ENCODE measurements around the gene ZNF768.
"Not testable (repeated sequence)": the region's sequence is repeated elsewhere in the genome, so short reads cannot be mapped to it uniquely, and the experiment has no call there.

ZNF768 gene

DNA sequence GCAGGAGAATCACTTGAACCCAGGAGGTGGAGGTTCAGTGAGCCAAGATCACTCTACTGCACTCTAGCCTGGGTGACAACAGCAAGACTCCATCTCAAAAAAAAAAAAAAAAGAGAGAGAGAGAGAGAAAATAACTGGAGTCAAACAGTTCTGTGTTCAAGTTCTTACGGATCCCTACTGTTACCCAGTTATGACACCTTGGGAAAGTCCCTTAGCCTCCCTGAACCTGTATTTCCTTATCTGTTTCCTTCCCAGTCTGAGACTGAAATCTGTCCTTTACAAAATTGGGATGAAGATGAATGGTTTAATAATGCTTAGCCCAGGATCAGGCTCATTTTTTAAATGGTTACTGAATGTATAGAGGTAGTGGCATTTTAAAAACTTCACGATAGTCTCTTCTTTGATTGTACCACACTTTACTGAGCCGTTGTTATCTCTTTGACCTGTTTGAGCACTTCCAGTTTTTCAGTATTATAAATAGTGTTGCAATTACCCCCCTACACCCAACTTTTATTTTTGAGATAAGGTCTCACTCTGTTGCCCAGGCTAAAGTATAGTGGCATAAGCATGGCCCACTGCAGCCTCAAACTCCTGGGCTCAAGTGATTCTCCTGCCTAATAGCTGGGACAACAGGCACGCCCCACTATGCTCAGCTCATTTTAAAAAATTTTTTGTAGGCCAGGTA, 17.1 kb downstream of the ZNF768 start:
- no peak for DNase-seq

DNA sequence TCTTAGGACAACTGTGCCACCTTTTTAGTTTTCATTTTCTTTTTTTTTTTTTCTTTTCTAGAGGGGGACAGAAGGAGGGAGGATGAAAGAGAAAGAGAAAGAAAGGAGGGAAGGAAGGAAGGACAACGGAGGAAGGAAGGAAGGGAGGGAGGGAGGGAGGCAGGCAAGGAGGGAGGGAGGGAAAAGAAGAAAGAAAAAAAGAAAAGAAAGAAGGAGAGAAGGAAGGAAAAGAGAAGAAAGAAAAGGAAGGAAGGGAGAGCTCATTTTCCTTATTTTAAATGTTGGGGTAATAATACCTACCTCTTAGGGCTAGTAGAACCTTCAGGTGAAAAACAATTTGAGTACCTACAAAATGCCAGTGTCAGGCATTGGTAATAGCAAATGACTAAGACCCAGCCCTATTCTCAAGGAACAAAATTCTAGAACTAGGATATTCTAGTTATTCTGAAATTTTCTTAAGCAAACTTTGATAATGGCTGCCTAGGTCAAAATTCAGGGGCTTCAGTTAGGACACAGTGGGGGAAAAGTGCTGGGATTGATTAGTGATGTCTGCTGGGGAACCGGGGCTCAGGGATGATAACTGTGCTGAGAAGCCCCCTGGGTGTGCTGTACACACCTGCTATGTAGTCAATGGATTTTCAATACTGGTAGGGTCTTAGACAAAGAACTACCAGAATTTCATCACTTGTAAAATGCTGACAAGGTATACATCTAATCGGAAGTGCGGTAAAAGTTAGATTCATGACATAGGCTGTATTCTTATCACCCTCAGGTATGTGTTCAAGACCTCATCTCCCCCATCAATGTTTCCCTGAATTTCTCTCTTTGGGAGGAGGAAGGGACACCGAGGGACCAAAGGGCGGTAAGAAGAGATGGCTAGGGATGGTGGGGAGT, 22.7 kb downstream of the ZNF768 start:
- DNase-seq: no peak

DNA sequence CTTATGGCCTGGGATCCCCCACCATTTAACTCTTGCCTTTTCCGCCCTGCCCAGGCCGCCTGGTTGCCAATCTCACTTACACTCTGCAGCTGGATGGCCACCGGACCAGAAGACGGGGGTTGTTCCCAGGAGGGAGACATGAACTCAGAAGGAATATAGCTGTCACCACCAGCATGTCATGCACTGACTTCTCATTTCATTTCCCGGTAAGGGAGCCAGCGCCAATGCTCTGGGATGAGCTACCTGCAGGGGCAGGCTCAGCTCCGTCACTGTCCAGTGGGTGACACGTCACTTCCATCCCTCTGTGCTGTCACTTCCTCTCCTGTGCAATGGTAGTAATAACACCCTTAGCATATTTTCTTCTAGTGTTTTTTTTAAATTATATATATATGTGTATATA, 27.1 kb downstream of the ZNF768 start:
- no peak for DNase-seq

DNA sequence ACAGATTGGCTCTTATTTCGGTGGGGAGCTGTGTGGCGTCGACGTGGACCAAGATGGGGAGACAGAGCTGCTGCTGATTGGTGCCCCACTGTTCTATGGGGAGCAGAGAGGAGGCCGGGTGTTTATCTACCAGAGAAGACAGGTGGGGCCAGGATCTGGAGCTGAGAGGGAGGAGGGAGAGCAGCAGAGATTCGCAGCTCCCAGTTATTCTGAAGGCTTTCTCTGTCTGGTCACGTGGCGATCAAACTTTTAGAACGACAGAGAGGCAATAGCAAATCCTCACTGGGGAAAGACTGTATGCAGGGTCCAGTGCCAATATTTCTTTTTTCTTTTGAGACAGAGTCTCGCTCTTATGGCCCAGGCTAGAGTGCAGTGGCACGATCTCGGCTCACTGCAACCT, 31.7 kb downstream of the ZNF768 start:
- no peak for DNase-seq

DNA sequence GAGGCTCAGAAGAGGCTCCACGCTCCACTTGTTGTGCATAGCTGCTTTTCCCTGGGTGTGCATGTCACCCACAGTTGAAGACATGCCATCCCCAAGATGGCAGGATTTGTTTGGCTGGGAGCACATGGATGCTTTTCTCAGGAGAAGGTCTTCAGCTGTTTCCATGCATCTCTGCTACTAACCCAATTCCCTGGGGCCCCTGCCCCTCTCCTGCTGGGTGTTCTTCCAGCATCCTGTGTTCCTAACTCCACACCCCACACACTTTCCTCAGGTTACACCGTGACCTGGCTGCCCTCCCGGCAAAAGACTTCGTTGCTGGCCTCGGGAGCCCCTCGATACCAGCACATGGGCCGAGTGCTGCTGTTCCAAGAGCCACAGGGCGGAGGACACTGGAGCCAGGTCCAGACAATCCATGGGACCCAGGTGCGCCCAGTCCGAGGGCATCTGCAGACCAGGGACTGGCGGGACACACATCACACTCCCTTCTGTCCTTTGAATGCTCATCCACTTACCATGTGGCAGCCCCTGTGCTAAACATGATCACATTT, 32.4 kb downstream of the ZNF768 start:
- DNase-seq: no peak

DNA sequence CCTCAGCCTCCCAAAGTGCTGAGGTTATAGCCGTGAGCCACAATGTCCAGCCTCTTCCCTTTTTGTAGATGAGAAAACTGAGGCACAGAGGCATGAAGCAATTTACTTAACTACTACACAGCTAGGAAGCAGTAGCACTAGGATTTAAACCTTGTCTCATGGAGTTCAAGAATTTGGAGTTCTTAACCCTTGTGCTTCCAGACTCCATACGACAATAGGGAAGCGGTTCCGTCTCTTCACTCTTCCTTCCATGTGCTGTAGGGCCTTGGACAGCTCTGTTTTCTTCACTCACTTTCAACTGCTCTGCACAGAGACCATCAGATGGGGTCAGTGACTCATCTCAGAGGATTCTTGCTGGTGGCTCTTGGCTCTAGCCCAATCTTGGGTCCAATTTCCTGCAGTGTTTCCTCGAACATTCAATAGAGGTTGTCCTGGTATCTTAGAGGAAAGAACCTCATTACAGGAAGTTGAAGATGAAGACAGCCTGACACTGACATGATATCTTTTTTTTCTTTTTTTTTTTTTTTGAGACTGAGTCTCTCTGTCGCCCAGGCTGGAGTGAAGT, 34.5 kb downstream of the ZNF768 start:
- no peak for DNase-seq

DNA sequence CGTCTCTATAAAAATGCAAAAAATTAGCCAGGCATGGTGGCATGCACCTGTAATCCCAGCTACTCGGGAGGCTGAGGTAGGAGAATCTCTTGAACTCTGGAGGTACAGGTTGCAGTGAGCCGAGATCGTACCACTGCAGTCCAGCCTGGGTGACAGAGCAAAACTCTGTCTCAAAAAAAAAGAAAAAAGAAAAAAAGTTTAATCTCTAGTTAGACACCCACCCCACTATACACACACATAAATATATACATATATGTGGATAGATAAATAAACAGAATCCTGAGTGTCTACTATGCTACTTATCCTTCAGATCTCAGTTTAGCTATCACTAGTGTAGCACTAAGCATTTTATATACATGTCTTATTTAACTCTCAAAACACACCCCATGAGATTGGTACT, 35.1 kb downstream of the ZNF768 start:
- DNase-seq: no peak

DNA sequence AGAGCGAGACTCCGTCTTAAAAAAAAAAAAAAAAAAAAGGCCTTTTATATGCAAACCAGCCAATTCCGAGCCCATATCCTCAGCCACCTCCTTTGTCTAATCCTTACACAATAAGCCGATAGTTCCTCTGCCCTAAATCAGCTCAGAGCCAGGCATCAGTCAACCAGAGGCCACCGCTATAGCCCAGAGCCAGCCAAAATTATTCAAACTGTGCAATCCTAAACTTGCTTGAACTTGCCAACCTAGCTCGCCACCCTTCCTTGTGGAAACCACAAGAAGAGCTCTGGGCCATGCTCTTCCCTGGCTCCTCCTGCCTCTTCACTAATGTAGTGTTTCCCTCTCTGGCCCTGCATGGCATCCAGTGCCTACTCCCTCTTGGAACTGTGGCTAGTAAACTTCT, 36.2 kb downstream of the ZNF768 start:
- no peak for DNase-seq

DNA sequence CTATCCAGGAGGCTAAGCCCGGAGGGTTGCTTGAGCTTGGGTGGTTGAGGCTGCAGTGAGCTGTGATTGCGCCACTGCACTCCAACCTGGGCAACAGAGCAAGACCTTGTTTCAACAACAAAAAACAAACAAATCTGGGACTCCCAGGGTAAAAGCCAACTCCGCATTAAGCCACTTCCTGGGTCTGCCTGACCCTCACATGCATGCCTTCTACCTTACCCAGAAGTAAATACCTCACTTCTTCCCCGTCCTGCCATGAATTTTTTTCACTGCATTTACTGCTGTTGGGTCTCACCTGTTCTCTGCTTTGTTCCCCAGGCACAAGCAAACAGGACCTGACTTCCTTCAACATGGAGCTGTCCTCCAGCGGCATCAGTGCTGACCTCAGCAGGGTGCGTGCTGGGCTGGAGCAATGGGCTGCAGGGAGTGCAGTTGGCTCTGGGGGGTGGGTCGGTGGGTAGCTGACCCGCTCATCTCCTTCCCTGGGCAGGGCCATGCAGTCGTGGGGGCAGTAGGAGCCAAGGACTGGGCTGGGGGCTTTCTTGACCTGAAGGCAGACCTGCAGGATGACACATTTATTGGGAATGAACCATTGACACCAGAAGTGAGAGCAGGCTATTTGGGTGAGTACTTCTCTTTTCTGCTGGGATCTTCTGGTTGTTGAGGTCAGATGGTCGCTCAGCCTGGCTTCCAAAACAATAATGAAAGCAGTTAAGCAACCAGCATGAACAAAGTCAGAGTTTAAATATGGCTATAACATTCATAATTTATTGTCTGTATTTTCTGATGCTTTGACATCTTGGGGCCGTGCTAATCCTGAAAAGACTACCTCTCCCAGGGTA, 37.4 kb downstream of the ZNF768 start:
- no peak for DNase-seq

DNA sequence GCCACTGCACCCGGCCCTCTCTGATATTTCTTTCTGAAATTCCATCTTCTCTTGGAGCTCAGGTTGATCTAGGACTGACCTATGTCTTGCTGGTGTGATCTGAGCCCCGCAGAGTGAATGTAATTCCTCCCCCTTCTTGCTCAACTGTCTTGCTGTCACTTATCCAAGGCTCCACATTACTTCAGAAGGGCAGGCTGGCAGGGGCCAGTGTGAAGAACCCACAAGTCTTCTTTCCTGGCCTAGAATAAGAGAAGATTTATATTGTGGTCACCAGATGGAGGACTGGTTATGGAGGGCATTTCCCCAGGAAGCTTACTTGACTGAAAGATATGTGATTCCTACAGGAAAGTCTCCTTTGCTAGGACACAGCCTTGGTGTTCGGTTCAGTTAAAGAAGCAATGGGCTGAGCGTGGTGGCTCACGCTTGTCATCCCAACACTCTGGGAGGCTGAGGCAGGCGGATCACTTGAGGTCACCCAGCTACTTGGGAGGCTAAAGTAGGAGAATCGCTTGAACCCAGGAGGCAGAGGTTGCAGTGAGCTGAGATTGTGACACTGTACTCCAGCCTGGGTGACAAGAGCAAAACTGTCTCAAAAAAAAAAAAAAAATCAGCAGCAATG, 40.4 kb downstream of the ZNF768 start:
- DNase-seq: no peak

DNA sequence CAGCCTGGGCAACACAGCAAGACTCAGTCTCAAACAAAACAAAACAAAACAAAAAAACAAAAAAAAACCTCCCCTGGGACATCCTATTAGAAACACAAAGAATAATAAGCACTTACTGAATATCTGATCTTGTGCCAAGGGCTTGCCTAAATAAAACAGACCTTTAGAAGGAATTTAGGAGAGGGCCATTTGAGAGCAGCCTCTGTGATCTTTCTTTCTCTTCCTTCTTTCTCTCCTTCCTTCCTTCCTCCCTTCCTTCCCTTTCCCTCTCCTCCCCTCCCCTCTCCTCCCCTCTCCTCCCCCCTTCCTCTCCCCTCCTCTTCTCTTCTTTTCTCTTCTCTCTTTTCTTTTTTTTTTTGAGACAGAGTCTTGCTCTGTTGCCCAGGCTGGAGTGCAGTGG, 41.5 kb downstream of the ZNF768 start:
- DNase-seq: no peak

DNA sequence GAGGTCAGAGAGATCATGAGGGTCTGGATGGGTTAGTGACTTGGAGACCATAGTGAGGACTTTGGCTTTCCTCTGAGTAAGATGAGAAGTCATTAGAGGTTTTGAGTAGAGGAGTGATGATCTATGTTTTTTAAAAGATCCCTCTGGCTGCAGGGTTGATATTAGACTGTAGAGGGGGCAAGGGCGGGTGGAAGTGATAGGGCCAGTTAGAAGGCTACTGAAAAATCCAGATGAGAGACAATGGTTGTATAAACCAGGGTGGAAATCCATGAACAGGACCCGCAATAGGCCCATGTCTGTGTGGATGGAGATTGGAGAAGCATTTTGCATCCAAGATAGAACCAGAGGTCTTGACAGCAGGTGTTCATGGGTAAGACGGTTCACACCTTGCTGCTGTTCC, 44.0 kb downstream of the ZNF768 start:
- DNase-seq: no peak

DNA sequence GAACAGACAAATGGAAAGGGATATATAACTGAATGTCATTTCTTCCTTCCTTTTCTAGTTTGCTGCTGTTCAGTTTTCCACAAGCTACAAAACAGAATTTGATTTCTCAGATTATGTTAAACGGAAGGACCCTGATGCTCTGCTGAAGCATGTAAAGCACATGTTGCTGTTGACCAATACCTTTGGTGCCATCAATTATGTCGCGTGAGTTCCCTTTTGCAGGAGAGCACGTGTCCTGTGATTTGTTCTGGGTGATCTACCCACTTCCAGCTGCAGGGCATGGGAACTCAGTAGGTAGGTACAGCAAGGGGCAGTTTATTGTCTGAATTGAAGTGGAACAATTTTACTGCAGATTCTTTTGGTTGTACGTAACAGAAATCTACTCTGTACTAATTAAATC, 45.0 kb downstream of the ZNF768 start:
- DNase-seq: no peak

DNA sequence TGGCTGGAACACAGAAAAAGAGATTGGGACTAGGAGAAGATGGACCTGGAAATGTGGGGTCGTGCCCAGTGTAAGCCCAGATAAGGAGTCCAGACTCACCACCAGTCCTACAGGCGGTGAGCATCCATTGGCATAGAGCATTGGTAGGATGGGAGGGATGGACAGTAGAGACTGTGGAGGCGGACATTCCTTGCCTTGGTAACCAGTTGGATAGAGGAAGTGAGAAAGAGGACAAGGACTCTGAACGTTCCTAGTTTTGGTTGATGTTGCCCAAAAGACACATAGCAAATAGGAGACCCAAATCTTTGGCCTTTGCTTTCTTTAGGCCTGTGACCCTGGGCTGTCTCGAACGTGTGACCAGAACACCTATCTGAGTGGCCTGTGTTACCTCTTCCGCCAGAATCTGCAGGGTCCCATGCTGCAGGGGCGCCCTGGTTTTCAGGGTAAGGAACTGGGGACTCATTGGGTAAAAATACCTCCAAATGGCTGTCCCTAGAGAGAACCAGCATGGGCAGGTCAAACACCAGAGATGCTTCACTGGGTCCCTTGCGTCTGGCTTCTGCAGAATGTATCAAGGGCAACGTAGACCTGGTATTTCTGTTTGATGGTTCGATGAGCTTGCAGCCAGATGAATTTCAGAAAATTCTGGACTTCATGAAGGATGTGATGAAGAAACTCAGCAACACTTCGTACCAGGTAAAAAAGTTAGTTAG, 47.4 kb downstream of the ZNF768 start:
- DNase-seq: no peak

DNA sequence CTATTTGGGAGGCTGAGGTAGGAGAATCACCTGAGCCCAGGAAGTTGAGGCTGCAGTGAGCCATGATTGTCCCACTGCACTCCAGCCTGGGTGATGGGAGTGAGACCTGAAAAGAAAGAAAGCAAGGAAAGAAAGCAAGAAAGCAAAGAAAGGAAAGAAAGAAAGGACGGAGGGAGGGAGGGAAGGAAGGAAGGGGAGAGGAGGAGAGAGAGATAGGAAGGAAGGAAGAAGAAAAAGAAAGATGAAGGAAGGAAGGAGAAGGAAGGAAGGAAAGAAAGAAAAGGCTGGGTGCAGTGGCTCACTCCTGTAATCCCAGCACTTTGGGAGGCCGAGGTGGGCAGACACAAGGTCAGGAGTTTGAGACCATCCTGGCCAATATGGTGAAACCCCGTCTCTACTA, 48.6 kb downstream of the ZNF768 start:
- DNase-seq: not testable (repeated sequence)

DNA sequence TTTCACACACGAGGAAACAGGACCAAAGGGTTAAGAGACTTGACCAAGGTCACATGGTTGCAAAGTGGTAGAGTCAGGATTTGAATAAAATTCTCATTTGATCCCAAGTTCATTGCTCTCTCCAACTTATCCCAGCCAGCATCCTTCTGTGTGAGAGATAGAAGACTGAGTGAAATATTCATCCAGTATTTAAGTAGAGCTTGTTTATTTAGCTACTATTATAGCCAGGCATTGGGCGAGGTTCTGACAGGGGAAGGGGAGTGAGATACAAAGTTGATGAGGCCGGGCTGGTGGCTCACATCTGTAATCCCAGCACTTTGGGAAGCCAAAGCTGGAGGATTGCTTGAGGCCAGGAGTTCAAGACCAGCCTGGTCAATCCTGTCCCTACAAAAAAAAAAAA, 49.4 kb downstream of the ZNF768 start:
- no peak for DNase-seq

DNA sequence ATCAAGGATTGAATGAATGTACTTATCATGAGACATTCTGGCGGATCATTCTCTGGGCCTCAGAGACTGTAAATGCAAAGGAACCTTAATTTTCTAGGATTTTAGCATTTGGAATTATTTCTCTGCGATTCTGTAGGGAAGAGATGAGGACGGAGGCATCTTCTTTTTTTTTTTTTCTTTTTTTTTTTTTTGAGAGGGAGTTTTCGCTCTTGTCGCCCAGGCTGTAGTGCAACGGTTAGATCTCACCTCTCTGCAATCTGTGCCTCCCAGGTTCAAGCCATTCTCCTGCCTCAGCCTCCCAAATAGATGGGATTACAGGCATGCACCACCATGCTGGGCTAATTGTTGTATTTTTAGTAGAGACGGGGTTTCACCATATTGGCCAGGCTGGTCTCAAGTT, 51.7 kb downstream of the ZNF768 start:
- DNase-seq: no peak

DNA sequence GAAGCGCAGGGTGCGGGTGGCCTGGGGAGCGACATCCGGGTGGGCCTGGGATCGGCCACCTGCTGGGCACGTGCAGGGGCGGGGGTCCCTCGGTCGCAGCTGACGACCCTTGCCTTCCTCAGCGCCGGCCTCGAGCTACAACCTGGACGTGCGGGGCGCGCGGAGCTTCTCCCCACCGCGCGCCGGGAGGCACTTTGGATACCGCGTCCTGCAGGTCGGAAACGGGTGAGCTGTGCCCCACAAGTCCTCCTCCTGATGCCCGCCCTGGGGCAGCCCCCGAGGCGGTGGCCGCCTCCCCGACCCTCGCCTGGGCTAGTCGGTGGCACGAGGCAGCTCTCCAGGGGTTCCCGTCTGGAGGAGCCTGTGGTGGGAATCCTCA, 52.3 kb downstream of the ZNF768 start:
- no peak for DNase-seq
